ENCODE measurements around the gene HERC6. TPM values are rescaled to one million over a fixed set of nuclear protein-coding genes. Genes with fewer than 3 reads are reported as not detected.
"Not testable (repeated sequence)": the region's sequence is repeated elsewhere in the genome, so short reads cannot be mapped to it uniquely, and the experiment has no call there.

The HERC6 gene
- total RNA-seq, 2 experiments from 2014 or later: 12.4 to 12.5 TPM

GRCh38 chr4:88437873-88438272, 59.2 kb downstream of the HERC6 start:
- DNase-seq; H3K9me3 Mint-ChIP-seq; H3K4me1 Mint-ChIP-seq (ENCODE audit: low read depth); POLR2A ChIA-PET; intact Hi-C loops (cut with micrococcal nuclease); CTCF ChIA-PET; H3K4me3 Mint-ChIP-seq; H3K27me3 Mint-ChIP-seq; H3K27ac Mint-ChIP-seq: not testable (repeated sequence)
- H3K36me3 Mint-ChIP-seq: peaks cover 19% of the 10 kb centered on the region

GRCh38 chr4:88439161-88439760, 60.6 kb downstream of the HERC6 start:
- ChIA-PET POLR2A (no interaction called here), CTCF (interaction anchor here (1.4 kb wide), 1 partner anchor 61 kb away, joined by 3 read pairs; the partner anchor contains the start of gene HERC6)
- Mint-ChIP-seq H3K9me3 (peaks cover 4% of the 10 kb centered on the region), H3K27me3 (no peaks in the 10 kb centered on the region), H3K4me1 (ENCODE audit: low read depth) (peaks cover 4% of the 10 kb centered on the region), H3K36me3 (peaks cover 16% of the 10 kb centered on the region), H3K4me3 (no peak overlapping the region), H3K27ac (no peak overlapping the region)
- DNase-seq: no peak
- intact Hi-C loops (cut with micrococcal nuclease): no loop called here

- no peak overlapping the region for H3K27ac Mint-ChIP-seq
- H3K9me3 Mint-ChIP-seq: peaks cover 4% of the 10 kb centered on the region
- POLR2A ChIA-PET: no interaction called here
- no peak for DNase-seq
- peaks cover 4% of the 10 kb centered on the region for H3K4me1 Mint-ChIP-seq (ENCODE audit: low read depth)
- CTCF ChIA-PET: no interaction called here
- H3K27me3 Mint-ChIP-seq: no peaks in the 10 kb centered on the region
- intact Hi-C loops (cut with micrococcal nuclease): no loop called here
- no peak overlapping the region for H3K4me3 Mint-ChIP-seq
- H3K36me3 Mint-ChIP-seq: peaks cover 16% of the 10 kb centered on the region
Observed at GRCh38 chr4:88440146-88440545, 61.5 kb downstream of the HERC6 start.

GRCh38 chr4:88441696-88442095, 63.0 kb downstream of the HERC6 start:
- CTCF ChIA-PET: no interaction called here
- intact Hi-C loops (cut with micrococcal nuclease): no loop called here
- Mint-ChIP-seq H3K27ac (no peak overlapping the region), H3K36me3 (peaks cover 13% of the 10 kb centered on the region), H3K9me3 (peaks cover 4% of the 10 kb centered on the region), H3K27me3 (no peaks in the 10 kb centered on the region), H3K4me1 (ENCODE audit: low read depth) (peaks cover 4% of the 10 kb centered on the region), H3K4me3 (no peak overlapping the region)
- POLR2A ChIA-PET: no interaction called here
- DNase-seq: no peak

- H3K27me3 Mint-ChIP-seq: no peaks in the 10 kb centered on the region
- no peak overlapping the region for H3K4me3 Mint-ChIP-seq
- no peak for DNase-seq
- intact Hi-C loops (cut with micrococcal nuclease): no loop called here
- ChIA-PET CTCF (no interaction called here), POLR2A (no interaction called here)
- peaks cover 4% of the 10 kb centered on the region for H3K9me3 Mint-ChIP-seq
- H3K36me3 Mint-ChIP-seq: peaks cover 11% of the 10 kb centered on the region
- H3K4me1 Mint-ChIP-seq (ENCODE audit: low read depth): peaks cover 4% of the 10 kb centered on the region
- H3K27ac Mint-ChIP-seq: peak overlapping the region; percentile 34
Observed at GRCh38 chr4:88442689-88443191, 64.1 kb downstream of the HERC6 start.

- H3K9me3 Mint-ChIP-seq: peaks cover 4% of the 10 kb centered on the region
- no peak overlapping the region for H3K27ac Mint-ChIP-seq
- POLR2A ChIA-PET: no interaction called here
- no peak for DNase-seq
- peaks cover 11% of the 10 kb centered on the region for H3K36me3 Mint-ChIP-seq
- CTCF ChIA-PET: no interaction called here
- no peaks in the 10 kb centered on the region for H3K27me3 Mint-ChIP-seq
- H3K4me3 Mint-ChIP-seq: no peak overlapping the region
- H3K4me1 Mint-ChIP-seq (ENCODE audit: low read depth): peaks cover 4% of the 10 kb centered on the region
- intact Hi-C loops (cut with micrococcal nuclease): no loop called here
Observed at GRCh38 chr4:88443486-88443885, 64.8 kb downstream of the HERC6 start.

GRCh38 chr4:88445252-88445651, 66.6 kb downstream of the HERC6 start:
- DNase-seq: no peak
- Mint-ChIP-seq H3K9me3 (peaks cover 4% of the 10 kb centered on the region), H3K4me1 (ENCODE audit: low read depth) (no peaks in the 10 kb centered on the region), H3K4me3 (no peak overlapping the region), H3K36me3 (peaks cover 11% of the 10 kb centered on the region), H3K27ac (no peak overlapping the region), H3K27me3 (no peaks in the 10 kb centered on the region)
- ChIA-PET POLR2A (no interaction called here), CTCF (interaction anchor here (1.1 kb wide), 1 partner anchor 76 kb away, joined by 3 read pairs; no protein-coding TSS in a partner anchor)
- intact Hi-C loops (cut with micrococcal nuclease): no loop called here

- no peak for DNase-seq
- no peak overlapping the region for H3K4me3 Mint-ChIP-seq
- ChIA-PET POLR2A (no interaction called here), CTCF (no interaction called here)
- H3K9me3 Mint-ChIP-seq: peaks cover 4% of the 10 kb centered on the region
- H3K27ac Mint-ChIP-seq: no peak overlapping the region
- H3K4me1 Mint-ChIP-seq (ENCODE audit: low read depth): no peaks in the 10 kb centered on the region
- H3K27me3 Mint-ChIP-seq: no peaks in the 10 kb centered on the region
- intact Hi-C loops (cut with micrococcal nuclease): no loop called here
- H3K36me3 Mint-ChIP-seq: peaks cover 11% of the 10 kb centered on the region
Observed at GRCh38 chr4:88446124-88446523, 67.5 kb downstream of the HERC6 start.

- no peaks in the 10 kb centered on the region for H3K27me3 Mint-ChIP-seq
- peaks cover 4% of the 10 kb centered on the region for H3K9me3 Mint-ChIP-seq
- no peak overlapping the region for H3K27ac Mint-ChIP-seq
- intact Hi-C loops (cut with micrococcal nuclease): no loop called here
- POLR2A ChIA-PET: no interaction called here
- no peak for DNase-seq
- CTCF ChIA-PET: interaction anchor here (0.8 to 1.4 kb wide), 2 partner anchors 78 to 235 kb away, joined by 3 to 4 read pairs; no protein-coding TSS in a partner anchor
- H3K4me1 Mint-ChIP-seq (ENCODE audit: low read depth): no peaks in the 10 kb centered on the region
- H3K4me3 Mint-ChIP-seq: no peak overlapping the region
- H3K36me3 Mint-ChIP-seq: peaks cover 7% of the 10 kb centered on the region
Observed at GRCh38 chr4:88447371-88448095, 68.9 kb downstream of the HERC6 start.

GRCh38 chr4:88448211-88448765, 69.6 kb downstream of the HERC6 start:
- CTCF ChIA-PET: interaction anchor here (0.8 to 1.4 kb wide), 2 partner anchors 79 to 236 kb away, joined by 3 to 4 read pairs; no protein-coding TSS in a partner anchor
- H3K36me3 Mint-ChIP-seq: not testable (repeated sequence)

GRCh38 chr4:88448889-88449288, 70.2 kb downstream of the HERC6 start:
- Mint-ChIP-seq H3K4me1 (ENCODE audit: low read depth) (no peaks in the 10 kb centered on the region), H3K27me3 (no peaks in the 10 kb centered on the region), H3K9me3 (no peaks in the 10 kb centered on the region), H3K36me3 (no peaks in the 10 kb centered on the region), H3K4me3 (no peak overlapping the region), H3K27ac (no peak overlapping the region)
- intact Hi-C loops (cut with micrococcal nuclease): no loop called here
- DNase-seq: no peak
- CTCF ChIA-PET: interaction anchor here (0.8 to 1.4 kb wide), 2 partner anchors 79 to 237 kb away, joined by 3 to 4 read pairs; no protein-coding TSS in a partner anchor
- POLR2A ChIA-PET: interaction anchor here (1.2 kb wide), 1 partner anchor 165 kb away, joined by 3 read pairs; the partner anchor contains the start of gene PPM1K

More at GRCh38 chr4:88448211-88448765, 69.6 kb downstream of the HERC6 start:
- H3K27ac Mint-ChIP-seq; H3K4me1 Mint-ChIP-seq (ENCODE audit: low read depth); H3K27me3 Mint-ChIP-seq; H3K9me3 Mint-ChIP-seq; H3K4me3 Mint-ChIP-seq; DNase-seq; intact Hi-C loops (cut with micrococcal nuclease); POLR2A ChIA-PET: not testable (repeated sequence)

GRCh38 chr4:88449290-88449689, 70.6 kb downstream of the HERC6 start:
- H3K27ac Mint-ChIP-seq: no peak overlapping the region
- no peak for DNase-seq
- H3K4me1 Mint-ChIP-seq (ENCODE audit: low read depth): no peaks in the 10 kb centered on the region
- ChIA-PET CTCF (interaction anchor here (1.4 kb wide), 1 partner anchor 237 kb away, joined by 4 read pairs; no protein-coding TSS in a partner anchor), POLR2A (interaction anchor here (1.2 kb wide), 1 partner anchor 165 kb away, joined by 3 read pairs; the partner anchor contains the start of gene PPM1K)
- H3K27me3 Mint-ChIP-seq: no peaks in the 10 kb centered on the region
- H3K9me3 Mint-ChIP-seq: no peaks in the 10 kb centered on the region
- H3K36me3 Mint-ChIP-seq: no peaks in the 10 kb centered on the region
- intact Hi-C loops (cut with micrococcal nuclease): no loop called here
- H3K4me3 Mint-ChIP-seq: no peak overlapping the region
